Aorta (tissue), 5 donors: ENCODE data around the gene MUC12. TPM values are rescaled to one million over a fixed set of nuclear protein-coding genes. Genes with fewer than 3 reads are reported as not detected.

Source experiments
- ATAC-seq: fragments of 200-7000 bp; cut with Tn5 transposase; one replicate; pipeline ENCODE4 v1.9.1; 2022; ENCODE audit warnings: moderate library complexity; ENCODE audit not compliant: low FRiP score
- DNase-seq, 2 donors: peaks; one replicate each; pipeline ENCODE4 v3.0.0-alpha.2; 2020
- H3K27ac ChIP-seq, 2 donors: one replicate each; pipeline ENCODE4 v1.5.1; 2013; ENCODE audit warnings: low read length in 2 of 2, mild to moderate bottlenecking in 2 of 2, moderate library complexity in 2 of 2, control low read depth in 1 of 2, inconsistent platforms in 1 of 2, low read depth in 1 of 2
- H3K27me3 ChIP-seq, 2 donors: one replicate each; pipeline ENCODE4 v1.6.1; 2013; ENCODE audit warnings: control low read depth in 1 of 2, low read length in 1 of 2, mild to moderate bottlenecking in 1 of 2, moderate library complexity in 1 of 2; ENCODE audit not compliant: insufficient read depth in 2 of 2, control insufficient read depth in 1 of 2
- H3K36me3 ChIP-seq, 2 donors: one replicate each; pipeline ENCODE4 v1.6.1; 2013; ENCODE audit warnings: control low read depth in 1 of 2, low read length in 1 of 2, mild to moderate bottlenecking in 1 of 2; ENCODE audit not compliant: insufficient read depth in 2 of 2, control insufficient read depth in 1 of 2
- H3K4me1 ChIP-seq, 2 donors: one replicate each; pipeline ENCODE4 v1.6.1; 2013; ENCODE audit warnings: low read length in 2 of 2, control low read depth in 1 of 2, mild to moderate bottlenecking in 1 of 2, moderate library complexity in 1 of 2; ENCODE audit not compliant: insufficient read depth in 2 of 2, control insufficient read depth in 1 of 2
- H3K4me3 ChIP-seq, 2 donors: one replicate each; pipeline ENCODE4 v1.5.1; 2013; ENCODE audit warnings: low read length in 2 of 2, control low read depth in 1 of 2, mild to moderate bottlenecking in 1 of 2
- H3K9me3 ChIP-seq: one replicate; pipeline ENCODE4 v1.6.1; 2013; ENCODE audit warnings: mild to moderate bottlenecking, low read length; ENCODE audit not compliant: control insufficient read depth
- WGBS, 2 donors: extraction: QIAGEN DNeasy Blood & Tissue Kit; methylation state at CpG; one replicate each; pipeline ENCODE4 v1.1.7; 2013; 5-methylcytosine and 5-hydroxymethylcytosine counted together
- intact Hi-C, 2 donors: fragments of 100-400 bp; cut with DNase I; formaldehyde crosslinking; loops; one replicate each; pipeline versions ENCODE4 v1.14.2 to v1.15.0; 2022
- polyA plus RNA-seq, 2 donors: library from polyadenylated mRNA; stranded (reverse); fragments of 200-250 nt; gene quantifications; one replicate each; pipeline ENCODE4 v1.2.3, GENCODE V29; 2013
- total RNA-seq, 2 donors: library from RNA; stranded (reverse); fragmentation: NEBNext Ultra II Directional; extraction: Animal tissue kit (Norgen Biotek cat#: 25700); gene quantifications; one replicate each; pipeline ENCODE4 v1.2.1, GENCODE V29; 2021
- donor health status: healthy with polysubstance abuse.
- donor health status: Bipolar disorder and iron deficiency.
- donor health status: DM: no; HTN: no; CAD: no.
- donor health status: DM: no; HTN: no; CAD: no.
- donor health status: DM: yes; HTN: yes; CAD: no.

MUC12 gene
- total and polyA plus RNA-seq, 4 donors, result 0.24 to 13.1 (median 1.7) TPM

DNA sequence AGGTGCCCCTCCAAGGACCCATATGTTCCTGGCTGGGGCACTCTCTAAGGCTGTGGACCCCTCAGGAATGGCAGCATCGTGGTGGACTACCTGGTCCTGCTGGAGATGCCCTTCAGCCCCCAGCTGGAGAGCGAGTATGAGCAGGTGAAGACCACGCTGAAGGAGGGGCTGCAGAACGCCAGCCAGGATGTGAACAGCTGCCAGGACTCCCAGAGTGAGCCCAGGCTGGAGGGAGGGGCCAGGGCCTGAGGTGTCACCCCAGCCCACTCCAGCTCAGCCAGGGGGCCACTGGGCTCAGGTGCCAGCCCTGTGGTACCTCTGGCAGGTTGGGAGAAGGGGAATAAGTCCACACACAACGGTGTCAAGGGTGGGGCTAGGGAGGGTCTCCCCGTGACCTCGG lies 4.7 kb upstream of the MUC12 start:
- intact Hi-C loops, result loop anchor here (5.0 kb wide), 2 partner anchors 67 to 93 kb away; partner anchors contain the start of gene ACHE (in 1 of the 2)
- Histone ChIP-seq H3K4me1 (no peaks in the 10 kb centered on the region), H3K4me3 (no peak overlapping the region), H3K27me3 (peaks cover 0 to 2% of the 10 kb centered on the region in 2 donors), H3K9me3 (no peaks in the 10 kb centered on the region), H3K27ac (no peak overlapping the region), H3K36me3 (no peaks in the 10 kb centered on the region)
- WGBS, 2 donors, result 42 to 47% methylated on average over 7 of the region's 7 CpGs
- DNase-seq, result no peak
- no peak for ATAC-seq

DNA sequence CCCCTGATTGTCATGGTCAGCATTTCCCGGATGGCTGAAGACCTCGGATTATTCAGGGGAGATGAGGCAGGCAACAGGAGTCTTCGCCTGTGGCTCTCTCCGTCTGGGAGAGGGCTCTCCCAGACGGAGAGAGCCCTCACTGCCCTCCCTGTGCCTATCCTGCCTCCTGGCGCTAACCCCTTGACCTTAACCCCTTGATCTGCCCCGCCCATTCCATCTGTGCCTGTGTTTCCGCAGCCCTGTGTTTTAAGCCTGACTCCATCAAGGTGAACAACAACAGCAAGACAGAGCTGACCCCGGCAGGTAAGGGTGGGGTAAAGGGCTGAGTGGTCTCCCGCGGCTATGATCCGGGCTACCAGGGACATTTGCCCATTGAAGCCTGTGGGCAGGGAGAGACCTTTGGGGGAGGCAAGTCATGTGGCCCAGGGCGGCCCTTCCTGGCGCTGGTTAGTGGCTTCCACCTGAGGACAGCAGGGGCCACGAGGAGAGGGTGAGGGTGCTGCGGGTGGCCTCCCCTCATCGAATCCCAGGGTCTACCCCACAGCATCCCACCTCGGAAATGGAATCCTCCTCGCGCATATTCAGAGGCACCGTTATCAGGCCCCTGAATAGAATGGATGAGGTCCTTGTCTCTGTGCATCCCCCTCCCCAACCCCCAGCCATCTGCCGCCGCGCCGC lies 4.2 kb upstream of the MUC12 start:
- Histone ChIP-seq H3K4me3 (no peak overlapping the region), H3K27ac (no peak overlapping the region), H3K27me3 (peaks cover 0 to 2% of the 10 kb centered on the region in 2 donors), H3K36me3 (no peaks in the 10 kb centered on the region), H3K9me3 (no peaks in the 10 kb centered on the region), H3K4me1 (no peaks in the 10 kb centered on the region)
- intact Hi-C loops, result loop anchor here in 1 of 2 donors (5.0 kb wide), 2 partner anchors 68 to 92 kb away; partner anchors contain the start of gene ACHE
- WGBS, 2 donors, result 17% methylated on average over 25 of the region's 25 CpGs
- ATAC-seq (no peak), DNase-seq (no peak)

DNA sequence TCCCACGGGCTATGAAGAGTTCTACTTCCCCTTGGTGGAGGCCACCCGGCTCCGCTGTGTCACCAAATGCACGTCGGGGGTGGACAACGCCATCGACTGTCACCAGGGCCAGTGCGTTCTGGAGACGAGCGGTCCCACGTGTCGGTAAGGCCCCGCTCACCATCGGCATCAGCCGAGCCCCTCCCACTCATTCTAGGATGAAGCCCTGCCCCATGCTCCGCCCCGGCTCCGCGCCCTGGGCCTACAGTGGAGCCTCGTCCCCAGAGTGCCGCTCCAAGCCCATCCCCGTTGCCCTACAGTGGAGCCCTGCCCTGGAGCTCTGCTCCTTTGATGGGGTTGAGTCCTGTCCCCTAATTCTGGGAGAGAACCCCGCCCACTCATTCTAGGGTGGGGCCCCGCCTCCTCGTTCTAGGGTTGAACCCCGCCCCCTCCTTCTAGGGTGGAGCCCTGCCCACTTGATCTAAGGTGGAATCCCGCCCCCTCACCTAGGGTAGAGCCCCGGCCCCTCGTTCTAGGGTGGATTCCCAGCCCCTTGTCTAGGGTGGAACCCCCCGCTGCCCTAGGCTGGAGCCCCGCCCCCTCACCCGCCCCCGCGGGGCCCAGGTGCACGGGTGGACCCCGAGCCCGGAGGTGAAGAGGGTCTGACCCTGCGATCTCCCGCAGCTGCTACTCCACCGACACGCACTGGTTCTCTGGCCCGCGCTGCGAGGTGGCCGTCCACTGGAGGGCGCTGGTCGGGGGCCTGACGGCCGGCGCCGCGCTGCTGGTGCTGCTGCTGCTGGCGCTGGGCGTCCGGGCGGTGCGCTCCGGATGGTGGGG lies 3.4 kb upstream of the MUC12 start:
- H3K27me3 ChIP-seq, result peaks cover 0 to 2% of the 10 kb centered on the region in 2 donors
- ATAC-seq (peak; percentile 28), DNase-seq (peak; percentile 85 to 92)
- no peak overlapping the region for H3K27ac ChIP-seq
- WGBS, 2 donors, result 1% methylated on average over 58 of the region's 58 CpGs
- H3K4me3 ChIP-seq, result no peak overlapping the region
- intact Hi-C loops, result loop anchor here in 1 of 2 donors (5.0 kb wide), 2 partner anchors 69 to 91 kb away; partner anchors contain the start of gene ACHE
- no peaks in the 10 kb centered on the region for H3K36me3 ChIP-seq
- H3K9me3 ChIP-seq, result no peaks in the 10 kb centered on the region
- no peaks in the 10 kb centered on the region for H3K4me1 ChIP-seq

DNA sequence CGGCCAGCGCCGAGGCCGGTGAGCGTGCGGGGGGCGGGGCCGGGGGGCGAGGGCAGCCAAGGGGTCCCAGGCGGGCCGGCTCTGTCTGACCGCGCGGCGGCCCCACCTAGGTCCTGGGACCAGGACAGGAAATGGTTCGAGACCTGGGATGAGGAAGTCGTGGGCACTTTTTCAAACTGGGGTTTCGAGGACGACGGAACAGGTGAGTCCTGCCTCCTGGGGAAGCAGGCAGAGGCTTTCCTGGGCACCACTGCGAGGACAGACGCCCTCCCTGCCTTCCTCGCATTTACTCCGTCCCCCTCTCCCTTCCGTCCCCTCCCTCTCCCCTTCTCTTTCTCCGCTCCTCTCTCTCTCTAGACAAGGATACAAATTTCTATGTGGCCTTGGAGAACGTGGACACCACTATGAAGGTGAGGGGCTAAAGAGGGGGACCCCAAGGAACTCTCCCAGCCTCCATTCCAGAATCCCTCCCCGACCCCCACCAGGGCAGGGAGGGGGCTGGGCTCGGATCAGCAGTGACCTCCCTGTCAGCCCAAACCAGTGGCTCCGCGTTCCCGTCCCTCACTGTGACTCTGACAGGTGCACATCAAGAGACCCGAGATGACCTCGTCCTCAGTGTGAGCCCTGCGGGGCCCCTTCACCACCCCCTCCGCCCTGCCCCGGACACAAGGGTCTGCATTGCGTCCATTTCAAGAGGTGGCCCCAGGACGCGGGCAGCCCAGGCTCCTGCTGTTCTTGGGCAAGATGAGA lies 2.6 kb upstream of the MUC12 start:
- peak; percentile 15 for ATAC-seq
- 8% methylated on average over 40 of the region's 40 CpGs for WGBS, 2 donors
- no peaks in the 10 kb centered on the region for H3K9me3 ChIP-seq
- peak in 1 of 2 donors; percentile 56 for DNase-seq
- H3K36me3 ChIP-seq, result no peaks in the 10 kb centered on the region
- no peak overlapping the region for H3K4me3 ChIP-seq
- intact Hi-C loops, result loop anchor here in 1 of 2 donors (5.0 kb wide), 2 partner anchors 69 to 91 kb away; partner anchors contain the start of gene ACHE
- H3K27ac ChIP-seq, result no peak overlapping the region
- no peaks in the 10 kb centered on the region for H3K4me1 ChIP-seq
- H3K27me3 ChIP-seq, result peaks cover 0 to 2% of the 10 kb centered on the region in 2 donors

DNA sequence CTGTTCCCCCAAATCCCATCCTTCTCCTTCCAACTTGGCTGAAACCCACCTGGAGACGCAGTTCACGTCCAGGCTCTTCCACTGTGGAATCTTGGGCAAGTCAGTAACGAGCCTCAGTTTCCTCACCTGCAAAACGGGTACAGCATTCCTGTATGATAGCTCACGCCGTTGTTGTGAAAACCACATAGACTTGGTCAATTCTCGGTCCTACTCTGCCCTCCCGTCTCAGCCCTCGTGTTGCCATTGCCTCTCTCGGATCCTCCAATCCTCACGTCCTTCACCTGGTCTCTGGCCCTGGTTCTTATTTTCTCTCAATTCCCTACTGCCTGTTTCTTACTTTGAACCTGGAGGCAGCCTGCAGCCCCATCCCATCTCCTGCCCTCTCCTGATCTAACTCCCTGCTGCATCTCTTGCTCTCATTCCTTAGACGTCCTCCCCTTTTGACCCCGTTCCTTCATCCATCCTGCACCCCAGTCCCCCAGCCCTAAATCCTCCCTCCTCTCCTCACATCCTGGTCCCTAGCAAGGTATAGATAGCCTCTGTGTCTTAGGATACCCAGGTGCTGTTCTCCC lies 2.0 kb upstream of the MUC12 start:
- no peak overlapping the region for H3K27ac ChIP-seq
- peaks cover 0 to 2% of the 10 kb centered on the region in 2 donors for H3K27me3 ChIP-seq
- 41 to 42% methylated on average over 13 of the region's 13 CpGs for WGBS, 2 donors
- no peaks in the 10 kb centered on the region for H3K36me3 ChIP-seq
- H3K9me3 ChIP-seq, result no peaks in the 10 kb centered on the region
- no peak for DNase-seq
- intact Hi-C loops, result loop anchor here in 1 of 2 donors (5.0 kb wide), 2 partner anchors 70 to 90 kb away; partner anchors contain the start of gene ACHE
- H3K4me1 ChIP-seq, result no peaks in the 10 kb centered on the region
- no peak for ATAC-seq
- no peak overlapping the region for H3K4me3 ChIP-seq

DNA sequence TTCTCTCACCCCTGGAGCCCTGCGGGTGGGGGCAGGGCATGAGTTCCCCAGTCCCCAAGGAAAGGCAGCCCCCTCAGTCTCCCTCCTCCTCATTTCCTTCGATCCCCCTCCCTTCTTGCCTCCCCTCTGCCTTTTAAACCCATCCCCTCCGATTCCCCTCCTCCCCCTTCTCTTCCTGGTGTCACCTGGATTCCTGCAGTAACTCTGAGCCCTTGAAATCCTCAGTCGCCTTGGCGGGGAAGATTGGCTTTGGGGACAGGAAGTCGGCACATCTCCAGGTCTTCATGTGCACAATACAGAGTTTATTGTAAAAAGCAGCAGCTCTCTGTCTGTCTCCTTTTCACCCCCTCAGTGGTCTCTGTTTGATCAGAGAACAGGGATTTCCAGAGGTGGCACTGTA lies 1.3 kb upstream of the MUC12 start:
- H3K36me3 ChIP-seq, result no peaks in the 10 kb centered on the region
- intact Hi-C loops, result loop anchor here in 1 of 2 donors (5.0 kb wide), 2 partner anchors 71 to 89 kb away; partner anchors contain the start of gene ACHE
- DNase-seq, result no peak
- no peak overlapping the region for H3K4me3 ChIP-seq
- H3K4me1 ChIP-seq, result no peaks in the 10 kb centered on the region
- H3K9me3 ChIP-seq, result no peaks in the 10 kb centered on the region
- no peak overlapping the region for H3K27ac ChIP-seq
- 3 to 6% methylated on average over 6 of the region's 6 CpGs for WGBS, 2 donors
- peaks cover 0 to 2% of the 10 kb centered on the region in 2 donors for H3K27me3 ChIP-seq
- no peak for ATAC-seq

DNA sequence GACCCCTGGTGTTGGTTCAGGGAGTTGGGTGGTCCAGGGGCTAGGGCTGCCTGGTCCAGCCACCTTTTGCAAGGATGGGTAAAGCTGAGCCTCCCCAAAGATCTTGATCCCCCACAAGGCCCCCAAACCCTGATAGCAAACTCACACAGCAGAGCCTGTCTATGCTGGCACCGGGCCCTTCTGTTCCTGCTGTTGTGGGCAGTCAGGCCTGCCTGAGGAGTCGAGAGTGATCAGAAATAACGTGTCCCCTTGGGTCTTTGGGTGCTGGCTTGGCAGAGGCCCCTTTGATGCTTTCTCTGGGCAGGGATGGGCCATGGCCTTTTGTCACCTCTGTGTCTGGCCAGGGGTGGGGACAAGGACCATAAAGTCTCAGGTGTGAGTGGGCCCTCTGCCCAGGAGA lies 715 bp upstream of the MUC12 start:
- Histone ChIP-seq H3K27ac (no peak overlapping the region), H3K27me3 (peaks cover 0 to 2% of the 10 kb centered on the region in 2 donors), H3K9me3 (no peaks in the 10 kb centered on the region), H3K36me3 (no peaks in the 10 kb centered on the region), H3K4me3 (no peak overlapping the region), H3K4me1 (no peaks in the 10 kb centered on the region)
- no peak for ATAC-seq
- no peak for DNase-seq
- intact Hi-C loops, result loop anchor here in 1 of 2 donors (5.0 kb wide), 2 partner anchors 71 to 89 kb away; partner anchors contain the start of gene ACHE
- 15 to 16% methylated on average over 3 of the region's 3 CpGs for WGBS, 2 donors
